Adrenal gland (tissue), 12 donors: Measurements from ENCODE around the gene SLITRK3. TPM values are rescaled to one million over a fixed set of nuclear protein-coding genes. Genes with fewer than 3 reads are reported as not detected.

Experiments used
- DNase-seq, 7 donors: peaks; one replicate each; pipeline ENCODE4 v3.0.0-alpha.2; 2019 to 2020
- H3K27ac ChIP-seq, 5 donors: fragments of 200-600 bp; sonication (generic) in 4 of 5; 1 replicate in 3 of 5; 2 replicates in 2 of 5; pipeline versions ENCODE4 v1.5.1 to v1.8.0; 2016 to 2020; ENCODE audit warnings: mild to moderate bottlenecking in 1 of 5
- H3K27me3 ChIP-seq: fragments of 200-600 bp; 2 replicates; pipeline ENCODE4 v1.8.0; 2021
- H3K36me3 ChIP-seq, 2 donors: fragments of 200-600 bp; replicated peaks in 1 of 2; 1 replicate in 1 of 2; 2 replicates in 1 of 2; pipeline versions ENCODE4 v1.5.1 to v1.8.0; 2018 to 2022
- H3K4me1 ChIP-seq, 2 donors: fragments of 200-600 bp; replicated peaks in 1 of 2; 1 replicate in 1 of 2; 2 replicates in 1 of 2; pipeline versions ENCODE4 v1.5.1 to v1.8.0; 2018 to 2021
- H3K4me3 ChIP-seq, 4 donors: fragments of 200-600 bp; sonication (generic) in 3 of 4; one replicate each; pipeline ENCODE4 v1.5.1; 2016 to 2018
- H3K9me3 ChIP-seq, 3 donors: fragments of 200-600 bp; sonication (generic) in 1 of 3; replicated peaks in 1 of 3; 1 replicate in 2 of 3; 2 replicates in 1 of 3; pipeline versions ENCODE4 v1.5.1 to v1.8.0; 2016 to 2021
- POLR2A ChIP-seq, 2 donors: fragments of 450-650 bp; IDR thresholded peaks; one replicate each; pipeline ENCODE4 v1.6.1; 2017; ENCODE audit warnings: antibody characterized with exemption in 2 of 2, mild to moderate bottlenecking in 2 of 2, moderate library complexity in 1 of 2
- WGBS, 4 donors: extraction: QIAGEN DNeasy Blood & Tissue Kit in 2 of 4; methylation state at CpG; one replicate each; pipeline versions ENCODE4 v1.1.5 to v1.1.7; 2013 to 2017; 5-methylcytosine and 5-hydroxymethylcytosine counted together
- intact Hi-C, 2 donors: fragments of 100-400 bp; cut with DNase I; formaldehyde crosslinking; loops; one replicate each; pipeline versions ENCODE4 v1.14.1 to v1.15.0; 2022 to 2023
- polyA plus RNA-seq, 3 donors: library from polyadenylated mRNA; stranded (reverse); fragments of 200-250 nt in 2 of 3; fragments of 350-450 nt in 1 of 3; fragmentation: Illumina TruSeq in 1 of 3; extraction: RNeasy Lipid Tissue Mini Kit (QIAGEN cat#74804) in 1 of 3; gene quantifications; one replicate each; pipeline ENCODE4 v1.2.3, GENCODE V29; 2013 to 2014
- total RNA-seq, 9 donors: library from RNA; depleted of rRNA in 4 of 9; stranded (reverse); fragments of >200 nt in 4 of 9; fragments of 120-200 nt in 1 of 9; fragmentation: NEBNext Ultra II Directional in 1 of 9; extraction: Animal tissue kit (Norgen Biotek cat#: 25700) in 1 of 9; gene quantifications; one replicate each; pipeline versions ENCODE4 v1.1.0 to v1.2.4, GENCODE V29; 2013 to 2023
- TF ChIP-seq, protein P1 (sequence below), 6 experiments: fragments of 450-650 bp in 4 of 6; fragments of 200-600 bp in 2 of 6; sonication (generic) in 1 of 6; IDR thresholded peaks; 1 replicate in 5 of 6; 2 replicates in 1 of 6; pipeline versions ENCODE4 v1.5.1 to v1.8.0; 2016 to 2021; ENCODE audit warnings: antibody characterized with exemption in 6 of 6, mild to moderate bottlenecking in 2 of 6, moderate library complexity in 1 of 6
- donor health status: healthy with polysubstance abuse.
- donor health status: Bipolar disorder and iron deficiency.
- donor health status: DM: yes; HTN: yes; CAD: no.
- donor health status: DM: no; HTN: no; CAD: no.
- donor health status: DM: no; HTN: no; CAD: no.
- donor health status: DM: yes; HTN: yes; CAD: no.

SLITRK3 gene
- total and polyA plus RNA-seq, 12 donors, result 0.03 to 0.14 (median 0.06) TPM; not detected in 8

GRCh38 chr3:165185707-165186327, 10.4 kb downstream of the SLITRK3 start:
- TF ChIP-seq, protein P1, sequence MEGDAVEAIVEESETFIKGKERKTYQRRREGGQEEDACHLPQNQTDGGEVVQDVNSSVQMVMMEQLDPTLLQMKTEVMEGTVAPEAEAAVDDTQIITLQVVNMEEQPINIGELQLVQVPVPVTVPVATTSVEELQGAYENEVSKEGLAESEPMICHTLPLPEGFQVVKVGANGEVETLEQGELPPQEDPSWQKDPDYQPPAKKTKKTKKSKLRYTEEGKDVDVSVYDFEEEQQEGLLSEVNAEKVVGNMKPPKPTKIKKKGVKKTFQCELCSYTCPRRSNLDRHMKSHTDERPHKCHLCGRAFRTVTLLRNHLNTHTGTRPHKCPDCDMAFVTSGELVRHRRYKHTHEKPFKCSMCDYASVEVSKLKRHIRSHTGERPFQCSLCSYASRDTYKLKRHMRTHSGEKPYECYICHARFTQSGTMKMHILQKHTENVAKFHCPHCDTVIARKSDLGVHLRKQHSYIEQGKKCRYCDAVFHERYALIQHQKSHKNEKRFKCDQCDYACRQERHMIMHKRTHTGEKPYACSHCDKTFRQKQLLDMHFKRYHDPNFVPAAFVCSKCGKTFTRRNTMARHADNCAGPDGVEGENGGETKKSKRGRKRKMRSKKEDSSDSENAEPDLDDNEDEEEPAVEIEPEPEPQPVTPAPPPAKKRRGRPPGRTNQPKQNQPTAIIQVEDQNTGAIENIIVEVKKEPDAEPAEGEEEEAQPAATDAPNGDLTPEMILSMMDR (IDR thresholded peaks at IDR 0.05), result peak; percentile 56 to 79 (median 70)
- no peak for TF ChIP-seq POLR2A (IDR thresholded peaks at IDR 0.05)
- H3K36me3 ChIP-seq, result no peaks in the 10 kb centered on the region
- H3K4me1 ChIP-seq, result no peaks in the 10 kb centered on the region
- H3K27ac ChIP-seq, result no peak overlapping the region
- 14 to 17% (median 16%) methylated on average over 8 of the region's 8 CpGs for WGBS, 4 donors
- H3K9me3 ChIP-seq, result no peaks in the 10 kb centered on the region
- peaks cover 13% of the 10 kb centered on the region for H3K27me3 ChIP-seq
- peak; percentile 38 to 65 (median 57) for DNase-seq
- intact Hi-C loops, result no loop called here
- H3K4me3 ChIP-seq, result no peak overlapping the region

GRCh38 chr3:165181556-165181955, 14.6 kb downstream of the SLITRK3 start:
- H3K4me3 ChIP-seq, result no peak overlapping the region
- no peak for DNase-seq
- intact Hi-C loops, result no loop called here
- H3K27me3 ChIP-seq, result peaks cover 12% of the 10 kb centered on the region
- no peaks in the 10 kb centered on the region for H3K9me3 ChIP-seq
- no peak overlapping the region for H3K27ac ChIP-seq
- no peaks in the 10 kb centered on the region for H3K36me3 ChIP-seq
- 56 to 72% (median 60%) methylated on average over 1 of the region's 1 CpG for WGBS, 4 donors
- no peaks in the 10 kb centered on the region for H3K4me1 ChIP-seq
- TF ChIP-seq, protein P1 (IDR thresholded peaks at IDR 0.05), result no peak
- TF ChIP-seq POLR2A (IDR thresholded peaks at IDR 0.05), result no peak

GRCh38 chr3:165170236-165170635, 25.9 kb downstream of the SLITRK3 start:
- Histone ChIP-seq H3K27ac (no peak overlapping the region), H3K4me3 (no peak overlapping the region), H3K27me3 (peaks cover 9% of the 10 kb centered on the region), H3K9me3 (no peaks in the 10 kb centered on the region), H3K36me3 (no peaks in the 10 kb centered on the region), H3K4me1 (no peaks in the 10 kb centered on the region)
- TF ChIP-seq POLR2A (IDR thresholded peaks at IDR 0.05), result no peak
- TF ChIP-seq, protein P1 (IDR thresholded peaks at IDR 0.05), result no peak
- DNase-seq, result no peak
- intact Hi-C loops, result no loop called here
- WGBS, 4 donors, result 78 to 91% (median 81%) methylated on average over 3 of the region's 3 CpGs

- TF ChIP-seq POLR2A (IDR thresholded peaks at IDR 0.05), result no peak
- TF ChIP-seq, protein P1 (IDR thresholded peaks at IDR 0.05), result no peak
- WGBS, 4 donors, result 77 to 87% (median 82%) methylated on average over 4 to 6 of the region's 6 CpGs
Measured at GRCh38 chr3:165169368-165169767, 26.8 kb downstream of the SLITRK3 start.

More at GRCh38 chr3:165169368-165169767, 26.8 kb downstream of the SLITRK3 start:
- intact Hi-C loops, result no loop called here
- H3K9me3 ChIP-seq, result no peaks in the 10 kb centered on the region
- H3K36me3 ChIP-seq, result no peaks in the 10 kb centered on the region
- no peak for DNase-seq
- H3K27me3 ChIP-seq, result peaks cover 9% of the 10 kb centered on the region
- H3K4me1 ChIP-seq, result no peaks in the 10 kb centered on the region
- H3K4me3 ChIP-seq, result no peak overlapping the region
- no peak overlapping the region for H3K27ac ChIP-seq
